Bone marrow (tissue), 2 donors: ENCODE results near the gene TSPEAR.

ENCODE experiments used
- DNase-seq, 2 donors: peaks; one replicate each; lab custom pipeline; 2025; lab: John Stamatoyannopoulos, UW

Gene TSPEAR

GRCh38 chr21:44740742-44741141 is 29.4 kb upstream of the TSPEAR start:
- no peak for DNase-seq

- DNase-seq, result no peak
Measured at GRCh38 chr21:44739316-44739715, 27.9 kb upstream of the TSPEAR start.

GRCh38 chr21:44738621-44739020 is 27.2 kb upstream of the TSPEAR start:
- no peak for DNase-seq

- DNase-seq, result no peak
Measured at GRCh38 chr21:44737706-44738354, 26.5 kb upstream of the TSPEAR start.

GRCh38 chr21:44736291-44737004 is 25.1 kb upstream of the TSPEAR start:
- no peak for DNase-seq

- DNase-seq, result no peak
Measured at GRCh38 chr21:44735821-44736220, 24.4 kb upstream of the TSPEAR start.

- DNase-seq, result no peak
Measured at GRCh38 chr21:44734841-44735240, 23.5 kb upstream of the TSPEAR start.

GRCh38 chr21:44734026-44734745 is 22.8 kb upstream of the TSPEAR start:
- DNase-seq, result no peak

GRCh38 chr21:44732956-44733355 is 21.6 kb upstream of the TSPEAR start:
- DNase-seq, result no peak

- DNase-seq, result no peak
Measured at GRCh38 chr21:44732263-44732662, 20.9 kb upstream of the TSPEAR start.

GRCh38 chr21:44730951-44731579 is 19.7 kb upstream of the TSPEAR start:
- DNase-seq, result no peak

GRCh38 chr21:44730028-44730395 is 18.6 kb upstream of the TSPEAR start:
- DNase-seq, result no peak

GRCh38 chr21:44729336-44730027 is 18.1 kb upstream of the TSPEAR start:
- DNase-seq, result no peak

GRCh38 chr21:44728716-44729115 is 17.3 kb upstream of the TSPEAR start:
- no peak for DNase-seq

- DNase-seq, result no peak
Measured at GRCh38 chr21:44727757-44728156, 16.4 kb upstream of the TSPEAR start.

- DNase-seq, result no peak
Measured at GRCh38 chr21:44727321-44727720, 15.9 kb upstream of the TSPEAR start.

GRCh38 chr21:44726826-44727225 is 15.5 kb upstream of the TSPEAR start:
- DNase-seq, result no peak

- DNase-seq, result no peak
Measured at GRCh38 chr21:44724926-44725325, 13.6 kb upstream of the TSPEAR start.

- DNase-seq, result no peak
Measured at GRCh38 chr21:44724196-44724595, 12.8 kb upstream of the TSPEAR start.

GRCh38 chr21:44723177-44724131 is 12.1 kb upstream of the TSPEAR start:
- no peak for DNase-seq

GRCh38 chr21:44722731-44723130 is 11.4 kb upstream of the TSPEAR start:
- DNase-seq, result no peak
